Activated B cell treated with CpG ODN at 0.5 μM for 24 hours (primary cell): Measurements from ENCODE around the gene APBB3. TPM values are rescaled to one million over a fixed set of nuclear protein-coding genes. Genes with fewer than 3 reads are reported as not detected.
"Not testable (repeated sequence)": the region's sequence is repeated elsewhere in the genome, so short reads cannot be mapped to it uniquely, and the experiment has no call there.

Source experiments
- ATAC-seq: fragments of 200-7000 bp; cut with Tn5 transposase; one replicate; pipeline ENCODE4 v1.10.0; 2021; ENCODE audit warnings: low read depth, mild to moderate bottlenecking, moderate library complexity
- CTCF ChIA-PET: fragments of 350-600 bp; sonication (Branson Sonifier 250); formaldehyde crosslinking; loops from one replicate; lab custom pipeline; 2021; ENCODE audit warnings: antibody characterized with exemption; lab: Charles Lee
- POLR2A ChIA-PET: fragments of 350-600 bp; sonication (Branson Sonifier 250); formaldehyde crosslinking; loops from one replicate; lab custom pipeline; 2021; ENCODE audit warnings: antibody characterized with exemption; lab: Charles Lee
- DNase-seq: peaks from one replicate; pipeline ENCODE4 v3.0.0; 2022
- H3K27ac Mint-ChIP-seq: one replicate; pipeline ENCODE4 v1.8.0; 2020; ENCODE audit warnings: mixed read lengths
- H3K27me3 Mint-ChIP-seq: one replicate; pipeline ENCODE4 v1.8.0; 2021; ENCODE audit warnings: mixed read lengths
- H3K36me3 Mint-ChIP-seq: one replicate; pipeline ENCODE4 v1.8.0; 2021; ENCODE audit warnings: low read depth, mixed read lengths
- H3K4me1 Mint-ChIP-seq: one replicate; pipeline ENCODE4 v1.8.0; 2021; ENCODE audit warnings: mixed read lengths
- H3K4me3 Mint-ChIP-seq: one replicate; pipeline ENCODE4 v1.8.0; 2020; ENCODE audit warnings: mild to moderate bottlenecking, mixed read lengths
- H3K9me3 Mint-ChIP-seq: one replicate; pipeline ENCODE4 v1.8.0; 2020; ENCODE audit warnings: mixed read lengths
- intact Hi-C: fragments of 100-400 bp; cut with micrococcal nuclease; formaldehyde crosslinking; loops from one replicate; pipeline ENCODE4 v1.15.1; 2024
- total RNA-seq: library from RNA; stranded (reverse); gene quantifications from 2 replicates; pipeline ENCODE4 v1.2.3, GENCODE V29; 2022
- TF ChIP-seq, protein P1 (sequence below): fragments of 200-600 bp; IDR thresholded peaks from one replicate; pipeline ENCODE4 v1.8.0; 2022; ENCODE audit warnings: antibody characterized with exemption, mild to moderate bottlenecking

APBB3 gene
- total RNA-seq, 1 donor from 2014 or later: 37.5 TPM

DNA sequence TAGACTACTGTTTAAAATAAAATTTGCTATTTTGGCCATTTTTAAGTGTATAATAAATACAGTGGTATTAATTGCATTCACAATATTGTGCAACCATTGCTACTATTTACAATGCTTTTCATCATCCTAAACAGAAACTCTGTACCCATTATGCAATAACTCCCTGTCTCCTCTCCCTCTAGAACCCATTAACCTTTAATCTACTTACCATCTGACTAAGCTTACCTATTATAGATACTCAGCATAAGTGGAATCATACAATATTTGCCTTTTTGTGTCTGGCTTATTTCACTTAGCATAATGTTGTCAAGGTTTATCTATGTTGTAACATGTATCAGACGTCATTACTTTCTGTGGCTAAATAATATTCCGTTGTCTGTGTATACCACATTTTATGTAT lies 42.6 kb upstream of the APBB3 start:
- peaks cover 7% of the 10 kb centered on the region for H3K4me1 Mint-ChIP-seq
- H3K27ac Mint-ChIP-seq: no peak overlapping the region
- TF ChIP-seq, protein P1, sequence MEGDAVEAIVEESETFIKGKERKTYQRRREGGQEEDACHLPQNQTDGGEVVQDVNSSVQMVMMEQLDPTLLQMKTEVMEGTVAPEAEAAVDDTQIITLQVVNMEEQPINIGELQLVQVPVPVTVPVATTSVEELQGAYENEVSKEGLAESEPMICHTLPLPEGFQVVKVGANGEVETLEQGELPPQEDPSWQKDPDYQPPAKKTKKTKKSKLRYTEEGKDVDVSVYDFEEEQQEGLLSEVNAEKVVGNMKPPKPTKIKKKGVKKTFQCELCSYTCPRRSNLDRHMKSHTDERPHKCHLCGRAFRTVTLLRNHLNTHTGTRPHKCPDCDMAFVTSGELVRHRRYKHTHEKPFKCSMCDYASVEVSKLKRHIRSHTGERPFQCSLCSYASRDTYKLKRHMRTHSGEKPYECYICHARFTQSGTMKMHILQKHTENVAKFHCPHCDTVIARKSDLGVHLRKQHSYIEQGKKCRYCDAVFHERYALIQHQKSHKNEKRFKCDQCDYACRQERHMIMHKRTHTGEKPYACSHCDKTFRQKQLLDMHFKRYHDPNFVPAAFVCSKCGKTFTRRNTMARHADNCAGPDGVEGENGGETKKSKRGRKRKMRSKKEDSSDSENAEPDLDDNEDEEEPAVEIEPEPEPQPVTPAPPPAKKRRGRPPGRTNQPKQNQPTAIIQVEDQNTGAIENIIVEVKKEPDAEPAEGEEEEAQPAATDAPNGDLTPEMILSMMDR: no peak
- no peaks in the 10 kb centered on the region for H3K27me3 Mint-ChIP-seq
- no peak overlapping the region for H3K4me3 Mint-ChIP-seq
- CTCF ChIA-PET: no interaction called here
- DNase-seq (no peak), ATAC-seq (no peak)
- POLR2A ChIA-PET: no interaction called here
- H3K9me3 Mint-ChIP-seq: no peaks in the 10 kb centered on the region
- intact Hi-C loops: no loop called here
- H3K36me3 Mint-ChIP-seq: no peaks in the 10 kb centered on the region

DNA sequence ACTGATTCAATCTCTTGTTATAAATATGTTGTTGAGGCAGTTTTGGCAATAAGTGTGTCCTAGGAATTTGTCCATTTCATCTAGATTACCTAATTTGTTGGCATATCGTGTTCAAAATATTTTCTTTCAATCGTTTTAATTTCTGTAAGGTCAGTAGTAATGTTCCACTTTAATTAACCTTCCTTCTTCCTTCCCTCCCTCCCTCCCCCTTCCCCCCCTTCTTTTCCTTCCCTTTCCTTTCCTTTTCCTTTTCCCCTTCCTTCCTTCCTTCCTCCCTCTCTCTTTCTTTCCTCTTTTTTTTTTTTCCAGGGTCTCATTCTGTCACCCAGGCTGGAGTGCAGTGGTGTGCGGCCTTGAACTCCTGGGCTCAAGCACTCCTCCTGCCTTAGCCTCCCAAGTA lies 41.5 kb upstream of the APBB3 start:
- CTCF ChIA-PET: no interaction called here
- no peaks in the 10 kb centered on the region for H3K4me1 Mint-ChIP-seq
- H3K27me3 Mint-ChIP-seq: no peaks in the 10 kb centered on the region
- H3K4me3 Mint-ChIP-seq: no peak overlapping the region
- H3K27ac Mint-ChIP-seq: no peak overlapping the region
- no peak for DNase-seq
- TF ChIP-seq, protein P1: no peak
- ATAC-seq: no peak
- intact Hi-C loops: no loop called here
- POLR2A ChIA-PET: no interaction called here
- H3K9me3 Mint-ChIP-seq: no peaks in the 10 kb centered on the region
- no peaks in the 10 kb centered on the region for H3K36me3 Mint-ChIP-seq

DNA sequence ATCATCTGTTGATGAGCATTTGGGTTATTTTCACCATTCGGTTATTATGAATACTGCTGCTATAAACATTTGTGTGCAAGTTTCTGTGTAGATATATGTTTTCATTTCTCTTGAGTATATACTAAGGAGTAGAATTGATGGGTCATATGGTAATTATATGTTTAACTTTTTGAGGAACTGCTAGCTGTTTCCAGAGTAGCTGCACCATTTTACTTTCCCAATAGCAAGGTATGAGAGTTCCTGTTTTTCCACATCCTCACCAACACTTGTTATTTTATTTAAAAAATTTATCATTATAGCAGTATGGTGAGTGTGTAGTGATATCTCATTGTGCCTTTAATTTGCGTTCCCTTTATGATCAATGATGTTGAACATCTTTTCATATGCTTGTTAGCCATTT lies 39.3 kb upstream of the APBB3 start:
- H3K9me3 Mint-ChIP-seq: no peaks in the 10 kb centered on the region
- H3K4me1 Mint-ChIP-seq: no peaks in the 10 kb centered on the region
- TF ChIP-seq, protein P1: no peak
- H3K4me3 Mint-ChIP-seq: no peak overlapping the region
- no peaks in the 10 kb centered on the region for H3K27me3 Mint-ChIP-seq
- no peak overlapping the region for H3K27ac Mint-ChIP-seq
- ChIA-PET POLR2A (no interaction called here), CTCF (no interaction called here)
- intact Hi-C loops: no loop called here
- DNase-seq: no peak
- no peaks in the 10 kb centered on the region for H3K36me3 Mint-ChIP-seq
- no peak for ATAC-seq

DNA sequence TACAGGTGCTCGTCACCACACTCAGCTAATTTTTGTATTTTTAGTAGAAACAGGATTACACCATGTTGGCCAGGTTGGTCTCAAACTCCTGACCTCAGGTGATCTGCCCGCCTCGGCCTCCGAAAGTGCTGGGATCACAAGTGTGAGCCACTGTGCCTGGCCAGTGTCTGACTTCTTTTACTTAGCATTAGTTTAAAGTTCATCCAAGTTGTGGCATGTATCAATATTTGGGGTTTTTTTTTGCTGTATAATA lies 39.0 kb upstream of the APBB3 start:
- H3K27me3 Mint-ChIP-seq, CTCF ChIA-PET, H3K4me3 Mint-ChIP-seq, H3K36me3 Mint-ChIP-seq, intact Hi-C loops, H3K4me1 Mint-ChIP-seq, ATAC-seq, H3K9me3 Mint-ChIP-seq, DNase-seq, H3K27ac Mint-ChIP-seq, POLR2A ChIA-PET: not testable (repeated sequence)

DNA sequence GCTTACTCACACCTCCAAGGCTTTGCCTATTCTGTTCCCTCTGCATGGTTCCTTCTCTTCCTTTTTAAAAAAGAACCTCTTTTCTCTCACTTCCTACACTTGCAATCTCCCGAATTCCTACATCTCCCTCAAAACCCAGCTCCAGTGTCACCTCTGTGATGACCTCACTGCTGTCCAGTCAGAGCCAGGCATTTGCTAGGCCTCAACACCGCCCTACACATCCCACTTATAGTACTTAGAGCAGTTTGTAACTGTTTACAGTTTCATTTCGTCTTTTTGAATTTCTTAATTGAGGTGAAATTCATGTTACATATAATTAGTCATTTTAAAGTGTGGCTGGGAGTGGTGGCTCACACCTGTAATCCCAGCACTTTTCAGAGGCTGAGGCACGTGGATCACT lies 37.7 kb upstream of the APBB3 start:
- ATAC-seq (no peak), DNase-seq (no peak)
- H3K4me3 Mint-ChIP-seq: no peak overlapping the region
- ChIA-PET CTCF (no interaction called here), POLR2A (no interaction called here)
- no peak overlapping the region for H3K27ac Mint-ChIP-seq
- H3K36me3 Mint-ChIP-seq: no peaks in the 10 kb centered on the region
- H3K4me1 Mint-ChIP-seq: no peaks in the 10 kb centered on the region
- peaks cover 4% of the 10 kb centered on the region for H3K27me3 Mint-ChIP-seq
- intact Hi-C loops: no loop called here
- no peaks in the 10 kb centered on the region for H3K9me3 Mint-ChIP-seq
- TF ChIP-seq, protein P1: no peak

DNA sequence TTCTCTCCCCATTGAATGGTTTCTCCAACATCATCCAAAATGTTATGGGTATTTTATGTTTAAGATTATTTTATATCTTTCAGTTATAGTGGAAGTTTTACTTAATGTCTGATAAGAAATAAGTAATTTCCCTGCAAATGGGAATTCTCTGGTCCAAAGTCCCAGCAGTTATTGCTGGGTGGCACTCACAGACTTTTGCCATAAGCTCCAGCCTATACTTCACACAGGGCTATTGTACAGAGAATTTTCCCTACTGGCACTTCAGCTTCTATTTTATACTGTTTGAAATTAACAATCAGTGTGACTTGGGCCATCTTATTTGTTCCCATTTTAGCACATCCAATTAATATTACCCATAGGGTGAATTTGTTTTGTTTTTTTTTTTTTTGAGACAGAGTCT lies 35.7 kb upstream of the APBB3 start:
- Mint-ChIP-seq H3K27ac (no peak overlapping the region), H3K36me3 (no peaks in the 10 kb centered on the region), H3K27me3 (peaks cover 6% of the 10 kb centered on the region), H3K4me3 (no peak overlapping the region), H3K9me3 (no peaks in the 10 kb centered on the region), H3K4me1 (no peaks in the 10 kb centered on the region)
- ATAC-seq (no peak), DNase-seq (no peak)
- ChIA-PET CTCF (no interaction called here), POLR2A (no interaction called here)
- TF ChIP-seq, protein P1: no peak
- intact Hi-C loops: no loop called here
